Endothelial cell of umbilical vein (primary cell): ENCODE data around the gene DENND1A. TPM values are rescaled to one million over a fixed set of nuclear protein-coding genes. Genes with fewer than 3 reads are reported as not detected.

Experiments
- BruUV-seq: library from RNA; stranded (reverse); fragments of 400-500 nt; replicated peaks from 2 replicates; lab custom pipeline; 2021; lab: Mats Ljungman, UMichigan
- CTCF ChIA-PET: fragments of 300-600, 350-600 bp; sonication (Branson Sonifier 250); formaldehyde crosslinking; loops from one replicate; lab custom pipeline; 2021; ENCODE audit warnings: antibody characterized with exemption, inconsistent platforms; lab: Charles Lee
- POLR2A ChIA-PET: fragments of 300-600, 350-600 bp; sonication (Branson Sonifier 250); formaldehyde crosslinking; loops from one replicate; lab custom pipeline; 2021; ENCODE audit warnings: antibody characterized with exemption, inconsistent platforms; lab: Charles Lee
- DNase-seq: peaks from one replicate; pipeline ENCODE4 v3.0.0-alpha.2; 2011; ENCODE audit warnings: low read depth, low spot score
- FAIRE-seq: peaks from 2 replicates; lab custom pipeline; 2011; peaks lifted over from hg19 to GRCh38; lab: Jason Lieb, UNC
- H2AFZ ChIP-seq: 2 replicates; pipeline ENCODE4 v1.6.0; 2012; ENCODE audit warnings: low read depth, low read length, control low read depth, inconsistent platforms
- H3K27ac ChIP-seq: 2 replicates; pipeline ENCODE4 v1.5.1; 2011; ENCODE audit warnings: low read depth, mild to moderate bottlenecking, control low read depth, low read length, moderate library complexity; ENCODE audit not compliant: insufficient read depth
- H3K27me3 ChIP-seq, 2 experiments: 2 replicates each; pipeline versions ENCODE4 v1.6.0 to v1.6.1; 2011; ENCODE audit warnings: low read length in 2 of 2, mixed read lengths in 1 of 2; ENCODE audit not compliant: control insufficient read depth in 2 of 2, insufficient read depth in 2 of 2
- H3K36me3 ChIP-seq, 2 experiments: 2 replicates in 1 of 2; 3 replicates in 1 of 2; pipeline ENCODE4 v1.5.1; 2011; ENCODE audit warnings: low read length in 2 of 2, mild to moderate bottlenecking in 1 of 2, moderate library complexity in 1 of 2; ENCODE audit not compliant: control insufficient read depth in 2 of 2, insufficient read depth in 2 of 2; ENCODE audit errors: extremely low read depth in 1 of 2
- H3K4me1 ChIP-seq: 3 replicates; pipeline ENCODE4 v1.5.1; 2011; ENCODE audit warnings: mild to moderate bottlenecking, low read length; ENCODE audit not compliant: control insufficient read depth, insufficient read depth; ENCODE audit errors: extremely low read depth
- H3K4me2 ChIP-seq: 2 replicates; pipeline ENCODE4 v1.6.1; 2011; ENCODE audit warnings: low read length, control low read depth, mixed read lengths; ENCODE audit not compliant: insufficient read depth
- H3K4me3 ChIP-seq, 3 experiments: fragments of 200-600 bp in 1 of 3; sonication (generic), shearing (Covaris generic) in 1 of 3; replicated peaks in 1 of 3; 2 replicates each; pipeline ENCODE4 v1.5.1; 2011 to 2016; ENCODE audit warnings: control low read depth in 3 of 3, low read length in 3 of 3, mild to moderate bottlenecking in 2 of 3, inconsistent platforms in 1 of 3, low read depth in 1 of 3, moderate library complexity in 1 of 3; ENCODE audit not compliant: insufficient read depth in 1 of 3
- H3K79me2 ChIP-seq: 2 replicates; pipeline ENCODE4 v1.6.0; 2012; ENCODE audit warnings: low read length, inconsistent platforms; ENCODE audit not compliant: control insufficient read depth, insufficient read depth
- H3K9ac ChIP-seq: replicated peaks from 2 replicates; pipeline ENCODE3; 2011; ENCODE audit warnings: low read length, control low read depth; ENCODE audit not compliant: insufficient read depth; ENCODE audit errors: extremely low read depth
- H3K9me1 ChIP-seq: replicated peaks from 3 replicates; pipeline ENCODE4 v1.6.0; 2011; ENCODE audit warnings: mild to moderate bottlenecking, low read length; ENCODE audit not compliant: control insufficient read depth, insufficient read depth; ENCODE audit errors: extremely low read depth
- H3K9me3 ChIP-seq: replicated peaks from 2 replicates; pipeline ENCODE4 v1.5.1; 2012; ENCODE audit warnings: low read length, inconsistent platforms; ENCODE audit not compliant: control insufficient read depth, insufficient read depth
- H4K20me1 ChIP-seq: replicated peaks from 2 replicates; pipeline ENCODE3; 2011; ENCODE audit warnings: mild to moderate bottlenecking, low read length; ENCODE audit not compliant: control insufficient read depth, insufficient read depth; ENCODE audit errors: extremely low read depth
- CTCF ChIP-seq, 2 donors: IDR thresholded peaks; 1 replicate in 1 of 2; 2 replicates in 1 of 2; pipeline ENCODE4 v1.5.1; 2011; ENCODE audit warnings: low read length in 2 of 2, mild to moderate bottlenecking in 2 of 2, moderate library complexity in 2 of 2, control low read depth in 1 of 2, inconsistent platforms in 1 of 2, low read depth in 1 of 2; ENCODE audit not compliant: insufficient read depth in 1 of 2; ENCODE audit errors: extremely low read depth in 1 of 2
- EZH2 ChIP-seq: IDR thresholded peaks from 2 replicates; pipeline ENCODE4 v1.6.1; 2012; ENCODE audit warnings: borderline replicate concordance, low read depth, mild to moderate bottlenecking, moderate library complexity, low read length, inconsistent platforms; ENCODE audit not compliant: severe bottlenecking
- FOS ChIP-seq: IDR thresholded peaks from 2 replicates; pipeline ENCODE4 v1.6.1; 2011; ENCODE audit warnings: mild to moderate bottlenecking, low read length, moderate library complexity, borderline replicate concordance; ENCODE audit not compliant: insufficient read depth
- GATA2 ChIP-seq: IDR thresholded peaks from 2 replicates; pipeline ENCODE4 v1.7.0; 2011; ENCODE audit warnings: low read depth, mild to moderate bottlenecking, moderate library complexity, mixed read lengths, low read length; ENCODE audit not compliant: insufficient read length, insufficient read depth
- JUN ChIP-seq: IDR thresholded peaks from 2 replicates; pipeline ENCODE4 v1.6.1; 2011; ENCODE audit warnings: borderline replicate concordance, low read depth; ENCODE audit not compliant: insufficient read length, insufficient read depth
- MYC ChIP-seq: IDR thresholded peaks from one replicate; pipeline ENCODE4 v1.6.1; 2011; ENCODE audit warnings: mild to moderate bottlenecking, low read depth, low read length
- POLR2A ChIP-seq: IDR thresholded peaks from 2 replicates; pipeline ENCODE4 v1.6.1; 2012; ENCODE audit warnings: low read depth, mild to moderate bottlenecking, control low read depth, low read length
- POLR2AphosphoS5 ChIP-seq: IDR thresholded peaks from 2 replicates; pipeline ENCODE4 v1.6.1; 2012; ENCODE audit warnings: low read depth, mild to moderate bottlenecking, control low read depth, low read length, moderate library complexity; ENCODE audit not compliant: insufficient read depth
- dilution Hi-C: fragments of 300-500 bp; cut with MboI; formaldehyde crosslinking; loops from one replicate; pipeline ENCODE4 v1.15.0; 2019; ENCODE audit warnings: low sequenced_read_pairs; ENCODE audit not compliant: extremely low pct_ligation_motif_present
- intact Hi-C: fragments of 100-400 bp; cut with micrococcal nuclease; formaldehyde crosslinking; loops from one replicate; pipeline ENCODE4 v1.10.0; 2022
- polyA plus RNA-seq, 4 experiments: library from polyadenylated mRNA; depleted of rRNA in 3 of 4; stranded (reverse) in 3 of 4; unstranded in 1 of 4; fragments of >200 nt; gene quantifications; 2 replicates each; pipeline versions ENCODE4 v1.2.1 to v1.2.3, GENCODE V29; 2011 to 2012; ENCODE audit warnings: missing spikeins in 1 of 4
- total RNA-seq: library from RNA; stranded (reverse); gene quantifications from 2 replicates; pipeline ENCODE4 v1.2.3, GENCODE V29; 2021
- TF ChIP-seq, protein P1 (sequence below): IDR thresholded peaks from 2 replicates; pipeline ENCODE4 v1.6.1; 2011; ENCODE audit not compliant: insufficient read depth, insufficient read length

DENND1A gene
- total and polyA plus RNA-seq, 2 donors (not counting 3 experiments of a cell fraction or from before 2014, with no cell fraction given) = 18.5 to 24.5 TPM

- Histone ChIP-seq H3K9me3 (no peaks in the 10 kb centered on the region), H2AFZ (no peak overlapping the region), H3K9ac (no peak overlapping the region), H4K20me1 (no peaks in the 10 kb centered on the region), H3K4me3 (no peak overlapping the region), H3K4me1 (no peaks in the 10 kb centered on the region), H3K9me1 (no peaks in the 10 kb centered on the region), H3K36me3 (no peaks in the 10 kb centered on the region), H3K4me2 (no peak overlapping the region), H3K79me2 (no peaks in the 10 kb centered on the region), H3K27me3 (no peaks in the 10 kb centered on the region), H3K27ac (no peak overlapping the region)
- CTCF ChIA-PET = no interaction called here
- no TSS peak for BruUV-seq
- dilution Hi-C loops (no loop called here), intact Hi-C loops (no loop called here)
- POLR2A ChIA-PET = no interaction called here
- no peak for DNase-seq
- no peak for FAIRE-seq
- TF ChIP-seq MYC = no peak
- TF ChIP-seq POLR2A = no peak
- no peak for TF ChIP-seq GATA2
- no peak for TF ChIP-seq POLR2AphosphoS5
- TF ChIP-seq EZH2 = no peak
- no peak for TF ChIP-seq CTCF (IDR thresholded peaks at IDR 0.05; ENCODE audit: extremely low read depth in 1 of 2, insufficient read depth in 1 of 2, low read depth in 1 of 2, low read length in 2 of 2)
- TF ChIP-seq FOS = no peak
- no peak for TF ChIP-seq JUN
- TF ChIP-seq, protein P1, sequence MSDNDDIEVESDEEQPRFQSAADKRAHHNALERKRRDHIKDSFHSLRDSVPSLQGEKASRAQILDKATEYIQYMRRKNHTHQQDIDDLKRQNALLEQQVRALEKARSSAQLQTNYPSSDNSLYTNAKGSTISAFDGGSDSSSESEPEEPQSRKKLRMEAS = no peak
Observed at GRCh38 chr9:123828449-123828848, 101.5 kb downstream of the DENND1A start.
